Chondrocyte (in vitro differentiated cells): ENCODE measurements around the gene SPECC1L. TPM values are rescaled to one million over a fixed set of nuclear protein-coding genes. Genes with fewer than 3 reads are reported as not detected.
A peak's percentile ranks its signal among the peaks of the same experiment; 100 is the strongest.
"Not testable (repeated sequence)": the region's sequence is repeated elsewhere in the genome, so short reads cannot be mapped to it uniquely, and the experiment has no call there.

ENCODE experiments used
- DNase-seq: peaks from one replicate; pipeline ENCODE4 v3.0.0; 2021; ENCODE audit warnings: mixed read lengths, low spot score
- H3K27ac Mint-ChIP-seq: one replicate; pipeline ENCODE4 v1.8.0; 2021; ENCODE audit warnings: mild to moderate bottlenecking, moderate library complexity, mixed read lengths; ENCODE audit not compliant: unreplicated experiment
- H3K27me3 Mint-ChIP-seq: 2 replicates; pipeline ENCODE4 v1.8.0; 2021; ENCODE audit warnings: low read depth, mixed read lengths
- H3K36me3 Mint-ChIP-seq: 2 replicates; pipeline ENCODE4 v1.8.0; 2021; ENCODE audit warnings: low read depth, mixed read lengths
- H3K4me1 Mint-ChIP-seq: 2 replicates; pipeline ENCODE4 v1.8.0; 2021; ENCODE audit warnings: low read depth, mild to moderate bottlenecking, mixed read lengths
- H3K4me3 Mint-ChIP-seq: one replicate; pipeline ENCODE4 v1.8.0; 2021; ENCODE audit warnings: mild to moderate bottlenecking, moderate library complexity, mixed read lengths; ENCODE audit not compliant: unreplicated experiment
- H3K9me3 Mint-ChIP-seq: 2 replicates; pipeline ENCODE4 v1.8.0; 2021; ENCODE audit warnings: low read depth, mixed read lengths
- total RNA-seq: library from RNA; stranded (reverse); gene quantifications from 3 replicates; pipeline ENCODE4 v1.2.1, GENCODE V29; 2021
- TF ChIP-seq, protein P1 (sequence below): fragments of 200-600 bp; sonication (generic); IDR thresholded peaks from 2 replicates; pipeline ENCODE4 v1.5.0; 2021; ENCODE audit warnings: antibody characterized with exemption, mild to moderate bottlenecking, moderate library complexity

The SPECC1L gene
- total RNA-seq, 1 donor from 2014 or later = 91.3 TPM

DNA sequence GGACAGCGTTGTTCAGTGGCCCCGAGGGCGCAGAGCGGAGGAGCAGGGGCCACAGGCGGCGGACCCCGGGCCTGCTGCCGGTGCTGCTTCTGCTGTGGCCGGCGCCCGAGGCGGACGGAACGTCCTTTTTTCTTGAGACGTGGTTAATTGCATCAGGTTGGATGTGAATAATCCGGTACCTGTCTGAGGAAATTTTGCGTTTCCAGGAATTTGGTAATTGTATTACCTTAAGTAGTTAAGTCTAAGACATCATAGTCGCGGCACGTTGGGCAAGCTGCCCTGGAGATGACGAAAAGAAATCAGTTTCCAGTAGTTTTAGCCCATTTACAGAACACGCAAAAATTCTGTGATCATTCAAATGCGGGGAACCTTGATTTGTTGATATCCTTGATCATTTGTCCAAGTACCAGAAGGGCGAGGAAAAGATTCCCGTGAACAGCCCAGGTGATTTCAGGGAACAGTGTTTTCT is 789 bp downstream of the SPECC1L start:
- H3K9me3 Mint-ChIP-seq = no peaks in the 10 kb centered on the region
- peak overlapping the region; percentile 74 for H3K27ac Mint-ChIP-seq
- peak overlapping the region; percentile 77 for H3K4me3 Mint-ChIP-seq
- no peaks in the 10 kb centered on the region for H3K36me3 Mint-ChIP-seq
- H3K4me1 Mint-ChIP-seq = peaks cover 44% of the 10 kb centered on the region
- H3K27me3 Mint-ChIP-seq = no peaks in the 10 kb centered on the region
- no peak for DNase-seq
- TF ChIP-seq, protein P1, sequence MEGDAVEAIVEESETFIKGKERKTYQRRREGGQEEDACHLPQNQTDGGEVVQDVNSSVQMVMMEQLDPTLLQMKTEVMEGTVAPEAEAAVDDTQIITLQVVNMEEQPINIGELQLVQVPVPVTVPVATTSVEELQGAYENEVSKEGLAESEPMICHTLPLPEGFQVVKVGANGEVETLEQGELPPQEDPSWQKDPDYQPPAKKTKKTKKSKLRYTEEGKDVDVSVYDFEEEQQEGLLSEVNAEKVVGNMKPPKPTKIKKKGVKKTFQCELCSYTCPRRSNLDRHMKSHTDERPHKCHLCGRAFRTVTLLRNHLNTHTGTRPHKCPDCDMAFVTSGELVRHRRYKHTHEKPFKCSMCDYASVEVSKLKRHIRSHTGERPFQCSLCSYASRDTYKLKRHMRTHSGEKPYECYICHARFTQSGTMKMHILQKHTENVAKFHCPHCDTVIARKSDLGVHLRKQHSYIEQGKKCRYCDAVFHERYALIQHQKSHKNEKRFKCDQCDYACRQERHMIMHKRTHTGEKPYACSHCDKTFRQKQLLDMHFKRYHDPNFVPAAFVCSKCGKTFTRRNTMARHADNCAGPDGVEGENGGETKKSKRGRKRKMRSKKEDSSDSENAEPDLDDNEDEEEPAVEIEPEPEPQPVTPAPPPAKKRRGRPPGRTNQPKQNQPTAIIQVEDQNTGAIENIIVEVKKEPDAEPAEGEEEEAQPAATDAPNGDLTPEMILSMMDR = no peak

DNA sequence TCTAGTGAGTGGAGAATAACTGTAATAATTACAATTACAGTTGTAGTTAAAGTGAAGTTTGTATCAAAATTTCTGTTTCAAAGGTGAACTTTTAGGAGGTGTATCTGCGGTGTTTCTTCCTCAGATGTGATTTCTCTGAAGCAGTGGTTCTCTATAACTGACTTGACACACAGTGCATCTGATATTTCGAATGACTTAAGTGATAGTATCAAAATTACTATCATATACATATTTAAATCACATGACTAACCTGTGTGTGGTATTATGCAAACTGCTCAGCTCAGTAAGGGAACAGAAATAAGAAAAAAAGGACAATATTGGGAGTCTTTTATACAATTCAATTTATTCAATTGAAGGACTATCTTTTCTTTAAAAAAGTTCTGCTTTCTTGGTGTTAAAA is 2.4 kb downstream of the SPECC1L start:
- not testable (repeated sequence) for DNase-seq, H3K9me3 Mint-ChIP-seq, H3K36me3 Mint-ChIP-seq, H3K4me3 Mint-ChIP-seq, H3K27me3 Mint-ChIP-seq, H3K27ac Mint-ChIP-seq
- H3K4me1 Mint-ChIP-seq = peaks cover 48% of the 10 kb centered on the region

DNA sequence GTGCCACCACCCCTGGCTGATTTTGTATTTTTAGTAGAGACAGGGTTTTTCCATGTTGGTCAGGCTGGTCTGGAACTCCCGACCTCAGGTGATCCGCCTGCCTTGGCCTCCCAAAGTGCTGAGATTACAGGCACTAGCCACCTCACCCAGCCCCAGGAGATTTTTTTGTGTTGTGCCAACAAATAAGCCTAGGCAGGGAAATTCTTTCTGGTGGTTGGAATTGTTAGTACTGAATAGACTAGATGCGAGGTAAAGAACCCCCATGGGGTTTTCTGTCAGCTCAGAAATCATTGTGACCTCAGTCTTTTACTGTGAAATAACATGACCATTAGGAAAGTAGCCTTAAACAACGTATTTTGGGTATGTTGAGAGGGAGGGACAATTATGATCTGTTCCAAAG is 3.3 kb downstream of the SPECC1L start:
- not testable (repeated sequence) for DNase-seq, H3K4me3 Mint-ChIP-seq, H3K36me3 Mint-ChIP-seq, H3K27me3 Mint-ChIP-seq, H3K9me3 Mint-ChIP-seq
- peak overlapping the region; percentile 55 for H3K27ac Mint-ChIP-seq
- H3K4me1 Mint-ChIP-seq = peaks cover 48% of the 10 kb centered on the region

DNA sequence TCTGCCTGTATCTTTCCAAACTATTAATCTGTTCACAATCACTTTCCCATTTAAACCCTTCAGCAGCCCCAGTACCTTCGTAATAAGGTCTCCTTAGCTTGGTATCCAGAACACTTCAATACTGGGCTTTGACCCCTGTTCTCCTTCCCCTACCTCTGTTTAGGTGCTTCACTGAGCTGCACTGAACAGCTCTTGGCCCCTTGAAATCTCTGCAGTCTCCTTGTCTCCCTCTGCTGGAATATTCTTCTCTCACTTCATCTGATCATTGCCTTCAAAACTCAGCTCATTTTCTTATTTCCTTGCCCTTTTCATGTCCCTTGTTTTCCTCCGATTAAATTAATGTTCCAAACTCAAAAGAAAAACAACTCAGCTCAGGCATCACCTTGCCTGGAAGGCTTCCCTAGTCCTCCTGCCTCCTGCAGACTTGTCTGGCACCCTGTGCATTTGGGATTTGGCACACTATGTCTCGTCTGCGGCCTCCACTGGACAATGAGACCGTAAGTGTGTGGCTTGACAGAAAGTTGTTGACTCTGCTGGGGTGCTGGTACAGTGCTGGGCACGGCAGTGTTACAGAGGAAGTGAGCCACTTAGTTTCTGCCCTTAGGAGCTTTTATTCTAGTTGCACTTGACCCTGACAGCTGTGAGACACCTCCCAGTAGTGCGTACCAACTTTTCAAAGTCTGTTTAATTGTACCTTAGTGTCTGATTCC is 4.2 kb downstream of the SPECC1L start:
- H3K27ac Mint-ChIP-seq = peak overlapping the region; percentile 56
- not testable (repeated sequence) for H3K27me3 Mint-ChIP-seq, H3K36me3 Mint-ChIP-seq, DNase-seq, H3K9me3 Mint-ChIP-seq, H3K4me3 Mint-ChIP-seq
- TF ChIP-seq, protein P1 = peak; percentile 68
- H3K4me1 Mint-ChIP-seq = peaks cover 49% of the 10 kb centered on the region

DNA sequence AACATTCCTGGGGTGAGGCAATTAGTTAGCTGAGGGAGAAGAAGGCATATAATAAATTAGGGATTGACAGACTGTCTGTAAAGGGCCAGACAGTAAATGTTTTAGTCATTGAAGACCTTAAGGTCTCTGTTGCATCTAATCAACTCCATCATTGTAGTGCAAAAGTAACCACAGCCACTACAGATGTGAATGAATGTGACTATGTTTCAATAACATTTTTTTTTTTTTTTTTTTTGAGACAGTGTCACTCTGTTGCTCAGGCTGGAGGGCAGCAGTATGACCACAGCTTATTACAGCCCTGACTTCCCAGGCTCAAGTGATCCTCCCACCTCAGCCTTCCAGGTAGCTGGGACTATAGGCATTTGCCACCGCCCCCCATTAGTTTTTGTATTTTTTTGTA is 9.7 kb downstream of the SPECC1L start:
- H3K36me3 Mint-ChIP-seq, H3K27me3 Mint-ChIP-seq, H3K9me3 Mint-ChIP-seq, H3K4me3 Mint-ChIP-seq, H3K27ac Mint-ChIP-seq, DNase-seq: not testable (repeated sequence)
- H3K4me1 Mint-ChIP-seq = peaks cover 43% of the 10 kb centered on the region

DNA sequence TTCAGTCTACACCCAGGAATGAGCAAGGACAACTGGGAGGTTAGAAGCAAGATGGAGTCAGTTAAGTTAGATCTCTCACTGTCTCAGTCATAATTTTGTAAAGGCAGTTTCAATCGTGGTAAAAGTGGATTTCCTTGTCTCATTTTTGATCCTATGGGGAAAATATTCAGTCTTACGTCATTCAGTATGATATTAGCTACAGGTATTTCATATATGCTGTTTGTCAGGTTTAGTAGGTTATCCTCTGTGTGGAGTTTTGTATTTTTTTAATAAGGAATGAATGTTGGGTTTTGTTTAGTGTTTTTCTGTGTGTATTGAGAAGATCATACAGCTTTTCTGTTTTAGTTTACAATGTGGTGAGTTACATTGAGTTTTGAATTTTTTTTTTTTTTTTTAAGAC is 11.8 kb downstream of the SPECC1L start:
- Mint-ChIP-seq H3K4me1 (peaks cover 55% of the 10 kb centered on the region), H3K4me3 (no peak overlapping the region), H3K36me3 (no peaks in the 10 kb centered on the region), H3K27ac (no peak overlapping the region), H3K9me3 (no peaks in the 10 kb centered on the region), H3K27me3 (no peaks in the 10 kb centered on the region)
- TF ChIP-seq, protein P1 = no peak
- no peak for DNase-seq

DNA sequence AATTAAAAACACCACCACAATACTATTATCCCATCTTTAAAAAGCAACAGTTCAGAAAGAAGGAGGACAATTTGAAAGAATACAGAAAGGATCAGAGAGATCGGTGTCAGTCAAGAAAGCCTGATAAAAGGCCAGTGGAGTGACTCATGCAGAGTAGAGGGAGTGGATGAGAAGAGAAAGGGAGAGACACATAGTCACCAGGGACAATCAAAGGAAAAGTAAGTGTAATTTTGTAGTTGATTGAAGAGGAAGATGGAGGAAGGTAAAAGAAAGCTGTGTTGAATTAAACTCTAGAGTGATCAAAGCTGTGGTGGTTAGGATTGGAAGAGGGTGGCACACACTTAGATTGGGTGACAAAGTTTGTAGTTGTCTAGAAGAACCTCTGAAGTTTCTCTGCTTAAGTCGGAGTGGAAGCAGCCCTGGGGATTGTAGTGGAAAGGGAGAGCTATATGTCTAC is 14.1 kb downstream of the SPECC1L start:
- Mint-ChIP-seq H3K4me3 (no peak overlapping the region), H3K36me3 (no peaks in the 10 kb centered on the region), H3K27me3 (no peaks in the 10 kb centered on the region), H3K9me3 (no peaks in the 10 kb centered on the region), H3K4me1 (peaks cover 77% of the 10 kb centered on the region), H3K27ac (peak overlapping the region; percentile 65)
- DNase-seq = no peak
- TF ChIP-seq, protein P1 = no peak
